Cardiac septum (tissue), 1 donor: ENCODE results near the gene FOXC2. TPM values are rescaled to one million over a fixed set of nuclear protein-coding genes. Genes with fewer than 3 reads are reported as not detected.
A peak's percentile ranks its signal among the peaks of the same experiment; 100 is the strongest.

ENCODE experiments used
- DNase-seq: peaks from one replicate; pipeline ENCODE4 v3.0.0-alpha.2; 2020; ENCODE audit warnings: low spot score
- intact Hi-C: fragments of 100-400 bp; cut with DNase I; formaldehyde crosslinking; loops from one replicate; pipeline ENCODE4 v1.14.0; 2022
- total RNA-seq: library from RNA; stranded (reverse); fragmentation: NEBNext Ultra II Directional; extraction: Animal tissue kit (Norgen Biotek cat#: 25700); gene quantifications from one replicate; pipeline ENCODE4 v1.2.1, GENCODE V29; 2021
- donor health status: DM: no; HTN: no; CAD: no.

Gene FOXC2
- total RNA-seq, 1 donor from 2014 or later: 2.6 TPM

GRCh38 chr16:86553356-86553755 lies 13.3 kb upstream of the FOXC2 start:
- no peak for DNase-seq
- intact Hi-C loops: no loop called here

- DNase-seq: no peak
- intact Hi-C loops: no loop called here
Measured at GRCh38 chr16:86554599-86554916, 12.1 kb upstream of the FOXC2 start.

GRCh38 chr16:86554917-86555703 lies 11.5 kb upstream of the FOXC2 start, which contains the start of gene MTHFSD:
Gene MTHFSD, minus strand, starts transcription at chr16:86555235. Its CDS starts 51 bp downstream, at chr16:86555184.
- intact Hi-C loops: no loop called here
- DNase-seq: peak; percentile 97

- intact Hi-C loops: no loop called here
- DNase-seq: no peak
Measured at GRCh38 chr16:86555704-86556075, 10.9 kb upstream of the FOXC2 start.

GRCh38 chr16:86556576-86556975 lies 10.1 kb upstream of the FOXC2 start:
- no peak for DNase-seq
- intact Hi-C loops: no loop called here

- peak; percentile 14 for DNase-seq
- intact Hi-C loops: no loop called here
Measured at GRCh38 chr16:86557587-86557986, 9.0 kb upstream of the FOXC2 start.

GRCh38 chr16:86558355-86559193 lies 8.1 kb upstream of the FOXC2 start:
- intact Hi-C loops: no loop called here
- peak; percentile 67 for DNase-seq

- intact Hi-C loops: no loop called here
- DNase-seq: peak; percentile 68
Measured at GRCh38 chr16:86559802-86560305, 6.8 kb upstream of the FOXC2 start.

GRCh38 chr16:86562356-86562755 lies 4.3 kb upstream of the FOXC2 start:
- DNase-seq: peak; percentile 15
- intact Hi-C loops: loop anchor here (2.0 kb wide), 2 partner anchors 500 to 716 kb away; no protein-coding TSS in a partner anchor

- intact Hi-C loops: loop anchor here (2.0 kb wide), 2 partner anchors 499 to 715 kb away; no protein-coding TSS in a partner anchor
- DNase-seq: peak; percentile 92
Measured at GRCh38 chr16:86563469-86564345, 2.9 kb upstream of the FOXC2 start.

GRCh38 chr16:86565181-86565631 lies 1.4 kb upstream of the FOXC2 start:
- DNase-seq: no peak
- intact Hi-C loops: no loop called here

- intact Hi-C loops: no loop called here
- peak; percentile 66 for DNase-seq
Measured at GRCh38 chr16:86565644-86566511, 751 bp upstream of the FOXC2 start.

- no peak for DNase-seq
- intact Hi-C loops: no loop called here
Measured at GRCh38 chr16:86566966-86567700, 504 bp downstream of the FOXC2 start.

GRCh38 chr16:86567701-86568581 lies 1.3 kb downstream of the FOXC2 start:
- intact Hi-C loops: no loop called here
- DNase-seq: no peak

- no peak for DNase-seq
- intact Hi-C loops: no loop called here
Measured at GRCh38 chr16:86568677-86569623, 2.3 kb downstream of the FOXC2 start.
